Tibial nerve (tissue), 4 donors: Measurements from ENCODE around the gene CD70.
"Not testable (repeated sequence)": the region's sequence is repeated elsewhere in the genome, so short reads cannot be mapped to it uniquely, and the experiment has no call there.

Experiments used
- EP300 ChIP-seq, 2 donors: sonication (generic); formaldehyde crosslinking; IDR thresholded peaks; one replicate each; pipeline ENCODE4 v1.6.1; 2017; ENCODE audit warnings: antibody characterized with exemption in 2 of 2, mild to moderate bottlenecking in 1 of 2
- POLR2A ChIP-seq, 2 donors: fragments of 450-650 bp; IDR thresholded peaks; one replicate each; pipeline ENCODE4 v1.6.1; 2017; ENCODE audit warnings: antibody characterized with exemption in 2 of 2, mild to moderate bottlenecking in 2 of 2, moderate library complexity in 2 of 2
- TF ChIP-seq, protein P1 (sequence below), 5 experiments: fragments of 200-600 bp in 3 of 5; fragments of 450-650 bp in 2 of 5; sonication (generic) in 3 of 5; IDR thresholded peaks; one replicate each; pipeline ENCODE4 v1.5.1; 2016 to 2019; ENCODE audit warnings: antibody characterized with exemption in 5 of 5, mild to moderate bottlenecking in 3 of 5, moderate library complexity in 2 of 5

DNA sequence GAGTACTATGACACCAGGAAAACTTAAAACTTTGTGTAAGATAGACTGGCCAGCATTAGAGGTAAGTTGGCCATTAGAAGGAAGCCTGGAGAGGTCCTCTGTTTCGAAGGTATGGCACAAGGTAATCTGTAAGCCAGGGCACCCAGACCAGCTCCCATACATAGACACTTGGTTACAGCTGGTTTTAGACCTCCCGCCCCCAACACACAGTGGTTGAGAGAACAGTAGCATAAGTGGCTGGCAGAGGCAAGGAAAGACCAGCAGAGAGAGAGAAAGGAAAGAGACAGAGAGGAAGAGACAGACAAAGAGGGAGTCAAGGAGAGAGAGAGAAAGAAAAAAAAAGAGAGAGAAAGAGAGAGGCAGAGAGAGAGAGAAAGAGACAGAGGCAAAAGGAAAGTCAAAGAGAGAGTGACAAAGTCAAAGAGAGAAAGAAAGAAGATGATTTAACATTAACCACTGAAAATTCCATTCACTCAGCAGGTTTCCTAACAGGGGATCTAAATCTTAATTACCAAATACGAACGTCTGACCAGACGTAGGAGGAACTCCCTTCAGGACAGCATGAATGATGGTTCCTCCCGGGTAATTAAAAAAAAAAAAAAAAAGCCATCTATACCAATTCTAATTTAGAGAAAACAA lies 7.4 kb upstream of the CD70 start:
- TF ChIP-seq, protein P1, sequence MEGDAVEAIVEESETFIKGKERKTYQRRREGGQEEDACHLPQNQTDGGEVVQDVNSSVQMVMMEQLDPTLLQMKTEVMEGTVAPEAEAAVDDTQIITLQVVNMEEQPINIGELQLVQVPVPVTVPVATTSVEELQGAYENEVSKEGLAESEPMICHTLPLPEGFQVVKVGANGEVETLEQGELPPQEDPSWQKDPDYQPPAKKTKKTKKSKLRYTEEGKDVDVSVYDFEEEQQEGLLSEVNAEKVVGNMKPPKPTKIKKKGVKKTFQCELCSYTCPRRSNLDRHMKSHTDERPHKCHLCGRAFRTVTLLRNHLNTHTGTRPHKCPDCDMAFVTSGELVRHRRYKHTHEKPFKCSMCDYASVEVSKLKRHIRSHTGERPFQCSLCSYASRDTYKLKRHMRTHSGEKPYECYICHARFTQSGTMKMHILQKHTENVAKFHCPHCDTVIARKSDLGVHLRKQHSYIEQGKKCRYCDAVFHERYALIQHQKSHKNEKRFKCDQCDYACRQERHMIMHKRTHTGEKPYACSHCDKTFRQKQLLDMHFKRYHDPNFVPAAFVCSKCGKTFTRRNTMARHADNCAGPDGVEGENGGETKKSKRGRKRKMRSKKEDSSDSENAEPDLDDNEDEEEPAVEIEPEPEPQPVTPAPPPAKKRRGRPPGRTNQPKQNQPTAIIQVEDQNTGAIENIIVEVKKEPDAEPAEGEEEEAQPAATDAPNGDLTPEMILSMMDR (IDR thresholded peaks at IDR 0.05) = not testable (repeated sequence)
- not testable (repeated sequence) for TF ChIP-seq POLR2A, EP300 (IDR thresholded peaks at IDR 0.05)
